Measurements from ENCODE around the gene CHAT. TPM values are rescaled to one million over a fixed set of nuclear protein-coding genes. Genes with fewer than 3 reads are reported as not detected.

CHAT gene
- total and polyA plus RNA-seq, 12 donors: not detected

DNA sequence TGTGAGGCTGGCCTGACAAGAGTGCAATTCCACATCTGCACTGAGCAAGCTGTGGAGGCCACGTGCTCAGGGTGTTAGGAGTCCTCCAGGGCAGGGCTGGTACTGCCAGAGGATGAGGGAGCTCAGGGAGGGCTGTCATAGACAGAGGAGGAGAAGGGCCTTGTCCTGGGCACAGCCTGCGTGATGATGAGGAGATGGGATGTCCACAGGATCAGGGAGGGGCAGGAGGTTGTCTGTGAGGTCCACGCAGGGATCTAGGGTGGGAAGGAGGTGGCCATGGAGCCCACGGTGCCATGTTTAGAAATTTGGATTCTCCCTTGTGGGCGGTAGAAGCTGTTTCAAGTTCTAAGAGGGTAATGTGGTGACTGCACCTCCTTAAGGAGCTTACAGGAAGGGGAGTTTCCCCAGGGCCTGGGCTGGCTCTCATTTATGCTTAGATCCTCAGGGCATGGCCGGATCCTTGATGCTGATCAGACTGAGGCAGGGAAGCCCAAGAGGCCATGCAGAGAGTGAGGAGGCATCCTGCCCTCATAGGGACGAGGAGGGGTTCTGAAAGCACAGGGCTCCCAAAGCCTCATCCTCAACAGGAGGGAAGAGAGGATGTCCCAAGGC, 30.3 kb downstream of the CHAT start:
- Histone ChIP-seq H3K4me1 (no peaks in the 10 kb centered on the region), H3K36me3 (no peaks in the 10 kb centered on the region), H3K9me3 (no peaks in the 10 kb centered on the region), H3K27me3 (peaks cover 0 to 78% (median 50%) of the 10 kb centered on the region in 7 donors), H3K4me3 (no peak overlapping the region), H3K27ac (no peak overlapping the region)
- TF ChIP-seq, protein P1, sequence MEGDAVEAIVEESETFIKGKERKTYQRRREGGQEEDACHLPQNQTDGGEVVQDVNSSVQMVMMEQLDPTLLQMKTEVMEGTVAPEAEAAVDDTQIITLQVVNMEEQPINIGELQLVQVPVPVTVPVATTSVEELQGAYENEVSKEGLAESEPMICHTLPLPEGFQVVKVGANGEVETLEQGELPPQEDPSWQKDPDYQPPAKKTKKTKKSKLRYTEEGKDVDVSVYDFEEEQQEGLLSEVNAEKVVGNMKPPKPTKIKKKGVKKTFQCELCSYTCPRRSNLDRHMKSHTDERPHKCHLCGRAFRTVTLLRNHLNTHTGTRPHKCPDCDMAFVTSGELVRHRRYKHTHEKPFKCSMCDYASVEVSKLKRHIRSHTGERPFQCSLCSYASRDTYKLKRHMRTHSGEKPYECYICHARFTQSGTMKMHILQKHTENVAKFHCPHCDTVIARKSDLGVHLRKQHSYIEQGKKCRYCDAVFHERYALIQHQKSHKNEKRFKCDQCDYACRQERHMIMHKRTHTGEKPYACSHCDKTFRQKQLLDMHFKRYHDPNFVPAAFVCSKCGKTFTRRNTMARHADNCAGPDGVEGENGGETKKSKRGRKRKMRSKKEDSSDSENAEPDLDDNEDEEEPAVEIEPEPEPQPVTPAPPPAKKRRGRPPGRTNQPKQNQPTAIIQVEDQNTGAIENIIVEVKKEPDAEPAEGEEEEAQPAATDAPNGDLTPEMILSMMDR (IDR thresholded peaks at IDR 0.05): no peak
- DNase-seq: no peak
- intact Hi-C loops (cut with DNase I): no loop called here
- ATAC-seq: no peak
- 69 to 70% methylated on average over 7 of the region's 7 CpGs for WGBS, 2 donors

DNA sequence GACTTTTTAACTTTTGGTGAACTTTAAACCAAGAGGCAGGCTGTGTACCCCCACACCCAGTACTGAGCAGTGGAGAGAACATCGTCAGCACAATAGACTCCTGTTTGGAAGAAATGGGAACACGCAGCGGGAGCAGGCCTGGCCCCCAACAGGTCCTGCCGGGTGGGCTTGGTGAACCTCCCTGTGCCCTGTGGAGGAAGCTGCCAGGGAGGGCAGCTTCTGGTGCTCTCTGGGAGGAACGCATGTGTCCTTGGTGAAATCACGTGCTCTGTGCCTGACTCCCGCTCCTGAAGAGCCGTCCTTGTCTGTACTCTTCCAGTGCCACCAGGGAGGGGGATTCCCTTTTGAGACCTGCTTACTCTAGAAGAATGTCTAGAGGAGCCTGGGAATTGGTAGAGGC, 31.6 kb downstream of the CHAT start:
- Histone ChIP-seq H3K9me3 (no peaks in the 10 kb centered on the region), H3K4me1 (no peaks in the 10 kb centered on the region), H3K4me3 (no peak overlapping the region), H3K27ac (no peak overlapping the region), H3K27me3 (peaks cover 0 to 73% (median 49%) of the 10 kb centered on the region in 7 donors), H3K36me3 (no peaks in the 10 kb centered on the region)
- intact Hi-C loops (cut with DNase I): no loop called here
- DNase-seq (no peak), ATAC-seq (no peak)
- WGBS, 2 donors: 79 to 87% methylated on average over 8 of the region's 8 CpGs
- TF ChIP-seq, protein P1 (IDR thresholded peaks at IDR 0.05): no peak

DNA sequence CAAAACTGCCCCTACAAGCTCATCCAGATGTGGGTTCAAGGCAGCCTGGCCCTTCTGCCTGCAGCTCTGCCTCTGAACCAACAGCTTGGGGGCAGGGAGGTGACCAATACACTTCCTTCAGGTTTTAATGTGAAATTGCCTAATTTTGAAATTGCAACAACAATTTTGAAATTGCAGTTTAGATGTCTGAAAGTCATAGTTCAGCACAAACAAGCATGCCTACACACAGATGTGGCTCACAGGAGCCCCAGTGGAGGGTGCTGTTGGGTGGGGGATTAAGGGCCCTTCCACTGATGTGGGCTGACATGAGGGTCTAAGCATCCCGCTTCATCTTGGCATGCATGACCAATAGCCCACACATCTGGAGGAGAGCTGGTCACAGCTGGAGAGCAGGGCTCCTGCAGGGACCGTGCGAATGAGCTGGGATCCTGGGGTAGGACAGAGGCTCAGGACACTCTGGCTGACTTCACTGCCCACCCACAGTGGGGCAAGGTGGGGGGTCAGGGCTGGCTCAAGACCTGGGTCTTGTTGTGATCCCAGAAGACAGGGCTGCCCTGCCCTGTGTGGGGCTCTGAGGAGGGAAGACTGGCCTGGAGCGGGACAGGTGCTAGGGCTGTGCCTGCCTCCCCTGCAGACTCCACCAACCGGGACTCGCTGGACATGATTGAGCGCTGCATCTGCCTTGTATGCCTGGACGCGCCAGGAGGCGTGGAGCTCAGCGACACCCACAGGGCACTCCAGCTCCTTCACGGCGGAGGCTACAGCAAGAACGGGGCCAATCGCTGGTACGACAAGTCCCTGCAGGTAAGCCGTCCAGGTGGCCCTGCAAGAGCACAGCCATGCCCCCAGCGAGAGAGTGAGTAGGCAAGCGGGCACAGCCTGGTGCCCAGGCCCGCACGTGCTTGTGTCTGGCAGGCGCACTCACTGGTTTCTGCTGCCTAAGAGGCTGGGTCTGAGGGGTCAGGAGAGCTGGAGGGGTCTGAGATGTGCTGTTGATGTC, 32.3 kb downstream of the CHAT start:
- Histone ChIP-seq H3K36me3 (no peaks in the 10 kb centered on the region), H3K4me3 (no peak overlapping the region), H3K27me3 (peaks cover 0 to 73% (median 46%) of the 10 kb centered on the region in 7 donors), H3K9me3 (no peaks in the 10 kb centered on the region), H3K27ac (no peak overlapping the region), H3K4me1 (no peaks in the 10 kb centered on the region)
- intact Hi-C loops (cut with DNase I): no loop called here
- TF ChIP-seq, protein P1 (IDR thresholded peaks at IDR 0.05): no peak
- 86% methylated on average over 22 of the region's 22 CpGs for WGBS, 2 donors
- DNase-seq (no peak), ATAC-seq (no peak)

DNA sequence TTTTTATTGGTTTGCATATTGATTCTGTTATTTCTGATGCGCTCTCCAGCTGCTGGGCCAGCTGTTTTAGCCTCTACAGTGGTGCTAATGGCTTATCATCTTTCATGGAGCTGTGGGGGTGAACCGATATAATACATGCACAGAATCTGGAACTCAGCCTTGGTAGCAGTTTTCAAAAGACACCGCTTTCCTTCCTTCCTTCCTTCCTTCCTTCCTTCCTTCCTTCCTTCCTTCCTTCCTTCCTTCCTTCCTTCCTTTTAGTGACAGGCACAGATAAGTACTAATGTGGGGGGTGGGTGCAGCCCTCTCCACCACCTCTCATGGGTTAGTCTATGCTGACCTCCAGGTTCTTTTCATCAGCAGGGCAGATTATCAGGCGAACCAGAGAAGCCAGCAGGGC, 33.7 kb downstream of the CHAT start:
- Histone ChIP-seq H3K36me3 (no peaks in the 10 kb centered on the region), H3K4me1 (no peaks in the 10 kb centered on the region), H3K9me3 (no peaks in the 10 kb centered on the region), H3K27me3 (peaks cover 0 to 79% (median 41%) of the 10 kb centered on the region in 7 donors), H3K27ac (no peak overlapping the region), H3K4me3 (no peak overlapping the region)
- 70 to 76% methylated on average over 4 of the region's 4 CpGs for WGBS, 2 donors
- TF ChIP-seq, protein P1 (IDR thresholded peaks at IDR 0.05): no peak
- no peak for DNase-seq
- intact Hi-C loops (cut with DNase I): no loop called here
- ATAC-seq: no peak
